Astrocyte (in vitro differentiated cells and primary cell): ENCODE data around the gene DOK6. TPM values are rescaled to one million over a fixed set of nuclear protein-coding genes. Genes with fewer than 3 reads are reported as not detected.
"Not testable (repeated sequence)": the region's sequence is repeated elsewhere in the genome, so short reads cannot be mapped to it uniquely, and the experiment has no call there.

Source experiments
- DNase-seq: peaks from one replicate; pipeline ENCODE4 v3.0.0-alpha.2; 2010; ENCODE audit warnings: low read depth
- FAIRE-seq: peaks from 2 replicates; lab custom pipeline; 2011; peaks lifted over from hg19 to GRCh38; lab: Jason Lieb, UNC
- H2AFZ ChIP-seq: 2 replicates; pipeline ENCODE4 v1.6.0; 2012; ENCODE audit warnings: low read depth, low read length, inconsistent platforms
- H3K27ac ChIP-seq: 2 replicates; pipeline ENCODE4 v1.5.1; 2011; ENCODE audit warnings: low read depth, low read length, inconsistent platforms
- H3K27me3 ChIP-seq: 2 replicates; pipeline ENCODE4 v1.6.0; 2011; ENCODE audit warnings: low read length, inconsistent platforms; ENCODE audit not compliant: insufficient read depth
- H3K36me3 ChIP-seq: 2 replicates; pipeline ENCODE4 v1.5.1; 2011; ENCODE audit warnings: low read length, inconsistent platforms; ENCODE audit not compliant: insufficient read depth
- H3K4me1 ChIP-seq: 2 replicates; pipeline ENCODE4 v1.5.1; 2011; ENCODE audit warnings: low read length, inconsistent platforms; ENCODE audit not compliant: insufficient read depth
- H3K4me2 ChIP-seq: 2 replicates; pipeline ENCODE4 v1.6.0; 2012; ENCODE audit warnings: low read length, inconsistent platforms
- H3K4me3 ChIP-seq: 2 replicates; pipeline ENCODE4 v1.5.1; 2011; ENCODE audit warnings: low read depth, mild to moderate bottlenecking, low read length, inconsistent platforms; ENCODE audit not compliant: insufficient read depth
- H3K79me2 ChIP-seq: 2 replicates; pipeline ENCODE4 v1.6.0; 2012; ENCODE audit warnings: mild to moderate bottlenecking, low read length, inconsistent platforms; ENCODE audit not compliant: insufficient read depth
- H3K9ac ChIP-seq: 2 replicates; pipeline ENCODE4 v1.6.0; 2012; ENCODE audit warnings: mild to moderate bottlenecking, low read length, inconsistent platforms
- H3K9me3 ChIP-seq: 2 replicates; pipeline ENCODE4 v1.5.1; 2012; ENCODE audit warnings: low read depth, mild to moderate bottlenecking, low read length, inconsistent platforms; ENCODE audit not compliant: insufficient read depth
- H4K20me1 ChIP-seq: 2 replicates; pipeline ENCODE4 v1.6.0; 2012; ENCODE audit warnings: low read length, inconsistent platforms; ENCODE audit not compliant: insufficient read depth
- H3K27ac Mint-ChIP-seq: one replicate; pipeline ENCODE4 v1.8.0; 2021; ENCODE audit warnings: mild to moderate bottlenecking, mixed read lengths; ENCODE audit not compliant: unreplicated experiment
- H3K27me3 Mint-ChIP-seq: one replicate; pipeline ENCODE4 v1.8.0; 2021; ENCODE audit warnings: low read depth, mixed read lengths; ENCODE audit not compliant: unreplicated experiment
- H3K36me3 Mint-ChIP-seq: one replicate; pipeline ENCODE4 v1.8.0; 2021; ENCODE audit warnings: low read depth, mixed read lengths; ENCODE audit not compliant: unreplicated experiment
- H3K4me1 Mint-ChIP-seq: one replicate; pipeline ENCODE4 v1.8.0; 2021; ENCODE audit warnings: low read depth, mixed read lengths; ENCODE audit not compliant: unreplicated experiment
- H3K4me3 Mint-ChIP-seq: one replicate; pipeline ENCODE4 v1.8.0; 2021; ENCODE audit warnings: mild to moderate bottlenecking, moderate library complexity, mixed read lengths; ENCODE audit not compliant: unreplicated experiment
- H3K9me3 Mint-ChIP-seq: one replicate; pipeline ENCODE4 v1.8.0; 2021; ENCODE audit warnings: mild to moderate bottlenecking, mixed read lengths; ENCODE audit not compliant: unreplicated experiment
- EZH2 ChIP-seq: IDR thresholded peaks from 2 replicates; pipeline ENCODE4 v1.6.1; 2012; ENCODE audit warnings: mild to moderate bottlenecking, low read length, inconsistent platforms; ENCODE audit not compliant: insufficient read depth
- total RNA-seq: library from RNA; stranded (reverse); gene quantifications from 2 replicates; pipeline ENCODE4 v1.2.1, GENCODE V29; 2021
- TF ChIP-seq, protein P1 (sequence below): IDR thresholded peaks from 2 replicates; pipeline ENCODE4 v1.5.1; 2011; ENCODE audit warnings: low read depth, mild to moderate bottlenecking, inconsistent platforms, low read length, moderate library complexity; ENCODE audit not compliant: insufficient read depth

The DOK6 gene
- total RNA-seq, 1 donor from 2014 or later, result 2.9 TPM

DNA sequence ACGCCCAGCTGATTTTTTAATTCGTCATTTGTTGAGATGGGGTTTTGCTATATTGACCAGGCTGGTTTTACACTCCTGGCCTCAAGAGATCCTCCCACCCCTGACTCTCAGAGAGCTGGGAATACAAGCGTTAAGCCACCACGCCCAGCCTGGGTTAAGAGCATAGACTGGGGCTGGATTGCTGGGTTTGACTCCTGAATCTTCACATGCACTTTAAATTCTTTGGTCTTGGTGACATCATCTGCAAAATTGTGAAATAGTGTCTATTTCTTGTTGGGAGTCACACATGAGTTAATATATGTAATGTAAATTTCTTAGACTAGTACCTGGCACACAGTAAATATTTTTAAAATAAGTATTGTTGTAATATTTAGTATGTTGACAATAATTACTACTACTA lies 257.4 kb downstream of the DOK6 start:
- no peaks in the 10 kb centered on the region for H3K36me3 Mint-ChIP-seq
- no peaks in the 10 kb centered on the region for H3K36me3 ChIP-seq
- H3K9me3 ChIP-seq, result no peaks in the 10 kb centered on the region
- H3K27me3 ChIP-seq, result no peaks in the 10 kb centered on the region
- no peaks in the 10 kb centered on the region for H3K79me2 ChIP-seq
- H3K4me3 Mint-ChIP-seq, result no peak overlapping the region
- no peaks in the 10 kb centered on the region for H3K4me1 ChIP-seq
- H2AFZ ChIP-seq, result no peak overlapping the region
- no peak overlapping the region for H3K27ac ChIP-seq
- no peaks in the 10 kb centered on the region for H3K9me3 Mint-ChIP-seq
- no peak overlapping the region for H3K4me3 ChIP-seq
- H3K27me3 Mint-ChIP-seq, result no peaks in the 10 kb centered on the region
- TF ChIP-seq EZH2, result no peak
- TF ChIP-seq, protein P1, sequence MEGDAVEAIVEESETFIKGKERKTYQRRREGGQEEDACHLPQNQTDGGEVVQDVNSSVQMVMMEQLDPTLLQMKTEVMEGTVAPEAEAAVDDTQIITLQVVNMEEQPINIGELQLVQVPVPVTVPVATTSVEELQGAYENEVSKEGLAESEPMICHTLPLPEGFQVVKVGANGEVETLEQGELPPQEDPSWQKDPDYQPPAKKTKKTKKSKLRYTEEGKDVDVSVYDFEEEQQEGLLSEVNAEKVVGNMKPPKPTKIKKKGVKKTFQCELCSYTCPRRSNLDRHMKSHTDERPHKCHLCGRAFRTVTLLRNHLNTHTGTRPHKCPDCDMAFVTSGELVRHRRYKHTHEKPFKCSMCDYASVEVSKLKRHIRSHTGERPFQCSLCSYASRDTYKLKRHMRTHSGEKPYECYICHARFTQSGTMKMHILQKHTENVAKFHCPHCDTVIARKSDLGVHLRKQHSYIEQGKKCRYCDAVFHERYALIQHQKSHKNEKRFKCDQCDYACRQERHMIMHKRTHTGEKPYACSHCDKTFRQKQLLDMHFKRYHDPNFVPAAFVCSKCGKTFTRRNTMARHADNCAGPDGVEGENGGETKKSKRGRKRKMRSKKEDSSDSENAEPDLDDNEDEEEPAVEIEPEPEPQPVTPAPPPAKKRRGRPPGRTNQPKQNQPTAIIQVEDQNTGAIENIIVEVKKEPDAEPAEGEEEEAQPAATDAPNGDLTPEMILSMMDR, result no peak
- no peaks in the 10 kb centered on the region for H3K4me1 Mint-ChIP-seq
- DNase-seq (no peak), FAIRE-seq (no peak)
- H4K20me1 ChIP-seq, result no peaks in the 10 kb centered on the region
- H3K27ac Mint-ChIP-seq, result no peak overlapping the region
- no peak overlapping the region for H3K9ac ChIP-seq
- H3K4me2 ChIP-seq, result no peak overlapping the region

DNA sequence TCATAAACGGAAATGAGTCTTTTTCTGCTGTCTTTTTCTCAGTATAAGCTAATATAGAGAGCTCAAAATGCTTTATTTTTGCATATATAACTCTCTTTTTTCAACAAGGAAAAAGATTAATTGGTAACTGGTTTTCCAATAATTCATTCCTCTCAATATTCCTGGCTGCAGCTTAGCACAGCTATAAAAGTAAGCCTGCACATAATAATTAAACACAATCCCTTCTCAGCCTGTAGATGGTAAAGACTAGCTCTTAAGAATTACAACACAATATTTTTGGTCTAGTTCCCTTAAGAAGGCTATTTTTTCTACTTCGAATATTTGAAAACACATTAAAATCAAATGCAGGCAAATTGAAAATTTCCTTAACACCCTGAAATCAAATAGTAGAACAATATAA lies 258.0 kb downstream of the DOK6 start:
- Histone ChIP-seq H3K79me2 (no peaks in the 10 kb centered on the region), H2AFZ (no peak overlapping the region), H3K4me1 (no peaks in the 10 kb centered on the region), H3K27me3 (no peaks in the 10 kb centered on the region), H3K27ac (no peak overlapping the region), H4K20me1 (no peaks in the 10 kb centered on the region), H3K4me2 (no peak overlapping the region), H3K36me3 (no peaks in the 10 kb centered on the region), H3K9ac (no peak overlapping the region), H3K9me3 (no peaks in the 10 kb centered on the region), H3K4me3 (no peak overlapping the region)
- Mint-ChIP-seq H3K27ac (no peak overlapping the region), H3K4me1 (no peaks in the 10 kb centered on the region), H3K9me3 (no peaks in the 10 kb centered on the region), H3K27me3 (no peaks in the 10 kb centered on the region), H3K4me3 (no peak overlapping the region), H3K36me3 (no peaks in the 10 kb centered on the region)
- FAIRE-seq, result no peak
- TF ChIP-seq, protein P1, result no peak
- TF ChIP-seq EZH2, result no peak
- no peak for DNase-seq

DNA sequence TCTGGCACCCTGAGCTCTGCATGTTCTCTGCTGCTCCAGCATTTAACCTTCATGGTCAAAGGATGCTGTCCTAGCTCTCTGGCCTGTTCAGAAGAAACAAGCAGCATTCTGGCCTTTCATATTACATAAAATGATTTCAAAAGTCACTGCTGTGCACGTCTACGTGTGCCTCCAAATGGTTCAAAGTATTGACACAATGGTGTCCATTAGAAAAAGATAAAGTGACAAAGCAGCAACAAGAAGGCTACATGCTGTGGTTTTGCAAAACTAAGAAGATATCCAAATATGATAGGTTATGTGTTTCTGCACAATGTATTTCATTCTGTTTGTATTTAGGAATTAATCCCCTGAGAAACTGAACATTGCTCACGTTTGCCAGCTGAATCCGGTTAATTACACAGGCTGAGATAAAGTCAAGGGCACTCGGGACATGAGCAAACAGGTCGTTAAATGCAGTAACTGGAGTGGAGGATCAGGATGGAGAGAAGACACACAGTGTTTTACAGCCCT lies 258.5 kb downstream of the DOK6 start:
- FAIRE-seq (no peak), DNase-seq (no peak)
- Histone ChIP-seq H3K36me3 (no peaks in the 10 kb centered on the region), H3K27ac (no peak overlapping the region), H3K4me3 (no peak overlapping the region), H3K9me3 (no peaks in the 10 kb centered on the region), H2AFZ (no peak overlapping the region), H3K27me3 (no peaks in the 10 kb centered on the region), H3K9ac (no peak overlapping the region), H3K79me2 (no peaks in the 10 kb centered on the region), H3K4me2 (no peak overlapping the region), H4K20me1 (no peaks in the 10 kb centered on the region), H3K4me1 (no peaks in the 10 kb centered on the region)
- Mint-ChIP-seq H3K9me3 (no peaks in the 10 kb centered on the region), H3K36me3 (no peaks in the 10 kb centered on the region), H3K4me1 (no peaks in the 10 kb centered on the region), H3K4me3 (no peak overlapping the region), H3K27ac (no peak overlapping the region), H3K27me3 (no peaks in the 10 kb centered on the region)
- TF ChIP-seq, protein P1, result no peak
- no peak for TF ChIP-seq EZH2

DNA sequence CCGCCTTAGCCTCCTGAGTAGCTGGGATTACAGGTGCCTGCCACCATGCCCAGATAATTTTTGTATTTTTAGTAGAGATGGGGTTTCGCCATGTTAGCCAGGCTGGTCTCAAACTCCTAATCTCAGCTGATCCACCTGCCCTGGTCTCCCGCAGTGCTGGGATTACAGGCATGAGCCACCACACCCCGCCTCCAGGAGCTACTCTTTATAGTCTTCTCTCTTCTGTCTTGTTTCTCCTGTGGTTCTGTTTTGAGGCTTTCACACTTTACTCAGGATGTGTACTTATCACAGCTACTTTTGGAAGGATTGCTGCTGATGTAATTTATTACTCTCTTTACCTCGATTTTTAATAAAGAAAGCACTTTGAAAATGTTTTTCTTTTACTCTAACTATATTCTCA lies 261.4 kb downstream of the DOK6 start:
- not testable (repeated sequence) for H3K27me3 Mint-ChIP-seq, H3K4me2 ChIP-seq, H3K36me3 Mint-ChIP-seq, H2AFZ ChIP-seq, H3K4me3 Mint-ChIP-seq, DNase-seq, H3K27me3 ChIP-seq, FAIRE-seq, H3K9me3 ChIP-seq, H3K79me2 ChIP-seq, H4K20me1 ChIP-seq, H3K4me1 Mint-ChIP-seq, H3K4me3 ChIP-seq, H3K9ac ChIP-seq, H3K9me3 Mint-ChIP-seq, H3K27ac Mint-ChIP-seq, H3K36me3 ChIP-seq, H3K27ac ChIP-seq, H3K4me1 ChIP-seq
